NCI-H187 (cell line): ENCODE data around the gene CAMK1D.

Experiments used
- DNase-seq, 2 experiments: peaks; one replicate each; lab custom pipeline; 2025; lab: John Stamatoyannopoulos, UW

The CAMK1D gene

DNA sequence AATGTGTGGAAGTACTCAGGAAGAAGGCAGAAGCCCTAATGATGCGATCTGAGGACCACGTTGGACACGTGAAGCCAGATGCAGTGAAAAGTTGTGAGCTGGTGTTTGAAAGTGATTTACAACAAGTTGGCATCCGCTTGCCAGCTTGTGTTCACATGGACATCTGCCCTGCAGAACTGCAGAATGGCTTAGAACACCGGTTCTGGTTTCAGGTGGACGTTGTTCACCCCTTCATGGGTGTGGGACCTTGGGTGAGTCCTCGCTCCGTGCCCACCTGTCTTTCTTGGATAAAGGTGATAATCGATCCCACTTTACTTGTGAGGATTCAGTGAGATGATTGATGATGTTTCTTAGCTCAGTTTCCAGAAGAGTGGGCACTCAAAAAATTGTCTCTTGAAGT, 53.8 kb downstream of the CAMK1D start:
- DNase-seq, result no peak

DNA sequence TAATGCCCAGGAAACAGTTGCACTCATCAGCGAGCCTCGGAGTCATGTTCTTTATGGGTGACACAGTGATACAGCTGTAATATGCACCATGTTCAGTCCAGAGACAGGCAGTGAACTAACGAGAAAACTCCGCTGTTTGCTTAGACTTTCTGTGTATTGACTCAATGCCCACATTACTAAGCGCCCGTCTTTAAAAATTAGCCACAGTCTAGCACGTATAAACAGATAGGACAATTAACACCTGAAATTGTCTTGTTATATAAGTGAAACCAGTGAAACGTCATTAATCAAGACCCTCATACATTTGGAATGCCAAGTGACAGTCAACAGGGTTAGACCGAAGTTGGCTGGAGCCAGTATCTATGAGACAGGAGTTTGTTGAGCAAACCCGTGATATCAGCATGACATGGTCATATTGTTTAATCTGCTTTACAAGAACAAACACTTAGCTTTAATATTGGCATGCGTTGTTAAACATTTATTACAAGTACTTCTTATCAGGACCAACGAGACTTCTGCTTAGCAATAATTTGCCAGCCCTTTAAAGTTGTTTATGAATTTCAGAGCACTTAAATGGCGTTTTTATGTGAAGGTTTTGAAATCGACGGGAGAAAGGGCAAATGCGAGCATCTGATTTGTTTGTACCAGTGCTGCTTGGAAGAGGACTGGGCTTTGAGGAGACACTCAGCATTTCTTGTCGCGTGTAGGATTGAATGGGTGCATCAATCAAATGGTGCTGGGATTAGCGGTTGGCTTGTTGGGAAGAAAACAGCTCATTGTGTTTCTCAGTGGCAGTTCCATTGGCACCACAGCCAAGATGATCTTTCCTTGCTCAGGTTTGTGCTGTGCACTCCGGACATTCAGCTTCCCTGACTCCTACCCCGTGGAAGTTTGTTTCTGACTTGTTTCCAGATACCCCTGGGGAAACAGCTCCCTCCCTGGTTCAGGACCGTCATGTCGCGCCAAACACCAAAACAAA, 56.3 kb downstream of the CAMK1D start:
- DNase-seq, result no peak

DNA sequence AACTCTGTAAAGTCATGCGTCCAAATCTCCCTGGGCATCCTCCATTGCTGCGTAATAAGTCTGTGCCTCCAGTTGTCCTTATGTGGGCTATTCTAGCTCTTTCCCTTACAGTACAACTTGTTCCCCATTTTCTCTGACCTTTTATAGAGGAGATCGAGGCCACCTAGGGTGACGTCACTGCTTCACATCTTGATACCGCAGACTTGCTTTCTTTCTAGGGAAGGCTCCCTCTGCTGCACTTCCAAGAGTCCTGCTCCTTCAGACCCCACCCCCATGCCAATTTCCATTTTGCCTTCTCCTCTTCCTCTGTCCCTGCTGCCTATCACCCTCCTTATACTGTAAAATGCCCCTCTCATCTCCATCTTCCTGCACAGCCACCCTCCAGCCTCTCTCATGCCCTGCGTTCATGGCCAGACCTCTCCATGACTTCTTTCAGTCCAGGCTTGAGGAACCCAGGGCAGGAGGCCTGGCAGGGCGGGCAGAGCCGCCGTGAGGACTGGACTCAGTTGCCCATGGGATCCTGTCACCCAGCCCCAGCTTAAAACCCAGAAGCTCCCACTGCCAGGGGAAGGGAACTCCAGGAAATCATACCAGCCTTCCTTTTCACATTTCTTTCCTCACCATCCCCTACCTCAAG, 57.5 kb downstream of the CAMK1D start:
- no peak for DNase-seq

DNA sequence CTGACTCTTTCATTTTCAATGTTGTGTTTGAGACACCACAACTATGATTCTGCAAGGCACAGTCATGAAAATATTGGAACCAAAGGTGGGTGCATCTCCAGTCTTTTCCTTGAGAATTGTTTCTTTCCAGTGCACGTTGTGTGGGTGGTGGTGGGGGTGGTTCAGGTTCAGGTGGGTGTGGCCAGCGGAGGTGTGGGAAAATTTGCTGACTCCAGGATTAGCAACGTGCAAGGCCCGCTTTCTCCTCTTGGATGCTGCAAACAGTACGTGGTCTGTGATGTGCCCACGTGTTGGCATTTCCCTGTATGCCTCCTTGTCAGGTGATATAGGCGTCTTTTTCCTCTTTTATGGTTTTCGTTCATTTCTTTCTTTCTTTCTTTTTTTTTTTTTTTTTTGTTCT, 59.1 kb downstream of the CAMK1D start:
- no peak for DNase-seq

DNA sequence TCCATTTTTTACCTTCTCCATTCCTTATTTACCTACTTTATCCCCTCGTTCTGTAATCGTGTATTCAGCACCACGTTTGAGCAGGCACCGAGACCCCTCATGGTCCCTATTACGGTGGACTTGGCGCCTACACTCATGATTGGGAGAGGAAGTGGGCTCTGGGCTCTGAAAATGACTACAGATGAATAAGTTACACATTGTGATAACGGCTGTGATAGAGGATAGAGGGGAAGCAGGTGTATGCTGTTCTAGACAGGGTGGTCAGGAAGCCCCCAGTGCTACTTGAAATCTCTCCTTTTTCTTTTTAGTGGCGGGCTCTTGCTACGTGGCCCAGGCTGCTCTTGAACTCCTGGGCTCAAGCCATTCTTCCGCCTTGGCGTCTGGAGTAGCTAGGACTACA, 59.8 kb downstream of the CAMK1D start:
- no peak for DNase-seq

DNA sequence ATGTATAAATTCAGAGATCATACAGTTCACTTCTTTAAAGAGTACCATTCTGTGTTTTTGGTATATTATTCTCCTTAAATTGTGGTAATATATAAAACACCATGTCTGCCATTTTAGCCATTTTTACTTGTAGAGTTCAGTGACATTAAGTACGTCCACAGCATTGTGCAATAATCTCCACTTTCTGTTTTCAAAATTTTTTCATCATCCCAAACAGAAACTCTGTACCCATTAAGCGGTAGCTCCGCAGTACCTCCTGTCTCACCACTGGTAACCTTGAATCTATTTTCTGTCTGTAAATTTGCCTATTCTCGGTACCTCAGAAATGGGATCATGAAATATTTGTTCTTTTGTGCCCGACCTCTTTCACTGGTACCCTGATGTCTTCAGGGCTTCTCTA, 60.3 kb downstream of the CAMK1D start:
- no peak for DNase-seq

DNA sequence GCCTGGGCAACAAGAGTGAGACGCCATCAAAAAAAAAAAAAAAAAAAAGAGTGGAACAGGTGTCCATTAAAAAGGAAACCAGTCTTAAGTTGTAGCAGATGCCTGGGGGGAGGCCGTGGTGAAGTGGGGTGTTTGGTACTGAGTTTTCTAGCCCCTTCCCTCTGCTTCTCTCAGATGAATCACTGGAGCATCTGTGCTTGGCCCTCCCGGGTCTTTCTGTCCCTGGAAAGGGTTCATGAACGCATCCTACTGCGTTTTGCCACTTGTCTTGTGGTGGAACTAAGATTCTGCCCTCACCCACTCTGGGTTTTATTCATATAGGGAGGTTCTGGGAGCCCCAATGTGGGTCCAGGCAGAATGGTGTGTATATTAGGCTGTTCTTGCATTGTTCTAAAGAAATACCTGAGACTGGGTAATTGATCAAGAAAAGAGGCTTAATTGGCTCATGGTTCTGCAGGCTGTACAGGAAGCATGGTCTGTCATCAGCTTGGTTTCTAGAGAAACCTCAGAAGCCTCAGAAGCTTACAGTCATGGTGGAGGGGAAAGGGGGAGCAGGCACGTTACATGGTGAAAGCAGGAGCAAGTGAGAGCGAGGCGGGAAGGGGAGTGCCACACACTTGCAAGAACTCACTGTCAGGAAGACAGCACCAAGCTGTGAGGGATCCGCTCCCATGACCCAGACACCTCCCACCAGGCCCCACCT, 63.5 kb downstream of the CAMK1D start:
- DNase-seq, result no peak

DNA sequence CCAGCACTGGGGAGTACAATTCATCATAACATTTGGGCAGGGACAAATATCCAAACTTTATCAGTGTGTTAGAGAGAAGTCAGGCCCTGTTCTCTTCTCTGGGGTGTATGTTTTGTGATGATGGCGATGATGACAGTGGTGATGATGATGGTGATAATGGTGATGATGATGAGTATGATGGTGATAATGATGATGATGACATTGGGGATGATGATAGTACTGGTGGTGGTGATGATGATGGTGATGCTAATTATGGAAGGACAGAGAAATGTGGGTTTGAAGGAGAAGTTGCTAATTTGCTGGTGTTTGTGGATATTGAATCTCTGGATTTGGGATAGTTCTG, 64.0 kb downstream of the CAMK1D start:
- DNase-seq, result no peak

DNA sequence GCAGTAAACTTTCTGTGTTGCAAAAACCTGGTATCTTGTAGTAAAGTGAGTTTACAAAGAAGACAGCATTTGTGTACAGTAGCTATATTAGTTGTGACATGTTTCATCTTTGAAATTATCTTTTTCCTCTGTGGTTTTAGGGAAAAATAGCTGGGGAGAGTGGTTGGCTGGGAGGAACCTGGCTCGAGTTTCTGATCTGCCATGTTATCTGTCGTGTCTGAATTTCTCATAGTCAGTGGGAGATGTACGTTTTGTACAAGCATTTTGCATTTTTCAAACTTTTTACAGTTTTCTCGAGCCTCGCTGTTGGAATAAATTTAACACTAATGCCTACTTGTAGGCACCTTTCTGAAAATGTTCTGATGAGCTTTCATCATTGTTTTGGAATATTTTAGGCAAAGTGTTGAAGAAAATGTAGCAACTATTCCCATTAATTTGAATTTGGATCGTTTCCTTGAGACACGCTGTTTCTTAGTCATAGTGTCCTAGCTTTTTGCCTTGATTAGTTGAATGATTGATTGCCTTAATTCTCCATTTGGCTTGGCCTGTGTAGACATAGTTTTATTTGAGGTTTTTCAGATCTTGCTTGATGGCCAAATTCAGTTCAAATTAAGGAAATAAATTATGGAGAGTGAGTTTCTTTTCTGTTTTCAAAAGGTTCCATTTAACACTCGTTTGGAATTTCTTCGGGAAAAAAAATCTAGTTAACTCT, 65.1 kb downstream of the CAMK1D start:
- DNase-seq, result no peak

DNA sequence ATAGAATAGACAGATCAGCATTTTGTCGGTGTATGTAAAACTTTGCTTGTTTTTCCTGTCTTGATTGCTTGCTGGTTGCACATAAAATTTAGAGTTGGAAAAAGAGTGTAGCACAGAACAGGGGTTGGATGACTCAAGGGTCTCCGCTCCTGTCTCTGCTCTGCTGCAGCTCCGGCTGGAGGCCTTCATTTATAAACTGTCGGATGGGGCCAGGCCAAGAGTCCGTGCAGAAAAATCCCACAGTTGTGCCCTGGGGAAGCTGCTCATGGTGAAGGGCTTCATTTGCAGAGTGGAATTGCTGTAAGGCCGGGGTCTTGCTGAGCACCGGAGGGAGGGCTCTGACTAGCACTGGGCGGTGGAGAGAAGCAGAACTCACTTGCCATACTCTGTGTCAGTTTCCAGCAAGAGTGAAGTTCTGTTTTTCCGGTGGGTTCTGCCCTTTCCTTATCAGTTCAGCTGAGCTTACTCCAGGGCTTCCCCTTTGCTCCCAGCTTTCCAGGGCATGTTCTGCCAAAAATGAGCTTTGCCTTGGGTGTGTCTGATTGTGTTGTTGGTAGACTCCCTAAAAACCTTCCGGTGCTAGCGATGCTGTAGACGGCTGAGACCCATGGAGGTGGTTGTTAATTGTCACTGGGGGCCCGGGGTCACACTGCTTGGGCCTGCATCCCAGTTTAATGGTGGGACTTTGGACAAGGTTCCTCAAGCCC, 67.2 kb downstream of the CAMK1D start:
- no peak for DNase-seq

DNA sequence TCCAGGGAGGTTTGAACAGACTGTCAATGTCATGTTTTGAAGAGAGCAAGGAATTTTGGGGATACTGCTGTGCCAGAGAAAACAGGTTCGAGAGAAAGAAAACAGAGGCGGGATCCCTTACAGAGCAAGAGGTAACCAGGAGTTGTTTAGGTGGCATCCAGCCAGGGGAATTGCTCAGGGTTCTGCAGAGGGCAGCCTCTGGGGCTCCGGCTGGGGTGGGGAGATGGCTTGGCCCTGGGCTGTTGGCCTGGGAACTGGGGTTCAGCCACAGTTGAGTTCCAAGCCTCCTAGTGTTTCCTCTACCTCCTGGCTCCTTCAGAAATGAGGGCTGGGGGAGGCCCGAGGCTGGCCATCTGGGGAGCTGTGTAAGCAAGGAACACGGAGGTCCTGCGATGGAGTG, 68.0 kb downstream of the CAMK1D start:
- no peak for DNase-seq

DNA sequence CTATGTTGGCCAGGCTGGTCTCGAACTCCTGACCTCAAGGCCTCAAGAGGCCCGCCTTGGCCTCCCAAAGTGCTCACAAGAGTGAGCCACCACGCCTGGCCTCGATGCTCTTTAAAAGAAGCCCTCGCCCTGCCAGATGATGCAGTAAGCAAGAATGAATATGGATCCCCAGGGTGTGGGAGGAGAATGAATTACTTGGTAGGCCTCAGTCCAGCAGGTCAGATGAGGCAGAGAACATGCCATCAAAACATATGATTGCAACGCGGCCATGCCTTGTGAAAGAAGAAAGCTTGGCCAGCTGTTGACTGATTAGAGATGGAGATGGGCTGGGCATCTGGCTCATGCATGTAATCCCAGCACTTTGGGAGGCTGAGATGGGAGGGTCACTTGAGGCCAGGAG, 68.7 kb downstream of the CAMK1D start:
- no peak for DNase-seq

DNA sequence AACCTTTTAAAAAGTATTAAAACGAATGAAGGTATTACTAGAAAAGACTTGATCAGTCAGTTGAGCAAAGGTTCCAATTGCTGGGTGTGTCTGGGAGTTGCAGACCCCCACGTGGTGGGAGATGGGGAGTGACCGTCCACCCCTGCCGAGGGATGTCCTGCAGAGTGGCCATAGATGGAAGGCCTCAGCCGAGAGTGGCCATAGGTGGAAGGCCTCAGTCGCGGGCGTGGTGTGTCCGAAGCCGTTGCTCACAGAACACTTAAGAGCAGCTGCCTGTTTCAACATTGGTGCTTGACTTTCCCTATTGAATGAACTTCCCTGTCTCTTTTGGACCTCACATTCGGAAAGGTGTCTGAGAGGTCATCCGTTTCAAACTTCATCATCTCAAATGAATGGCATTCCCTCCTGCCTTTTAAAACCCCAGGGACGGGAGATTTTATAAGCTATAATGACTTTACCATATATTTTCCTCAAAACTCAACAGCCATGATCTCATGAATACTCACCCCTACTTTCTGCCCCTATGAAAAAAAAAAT, 69.4 kb downstream of the CAMK1D start:
- DNase-seq, result no peak

DNA sequence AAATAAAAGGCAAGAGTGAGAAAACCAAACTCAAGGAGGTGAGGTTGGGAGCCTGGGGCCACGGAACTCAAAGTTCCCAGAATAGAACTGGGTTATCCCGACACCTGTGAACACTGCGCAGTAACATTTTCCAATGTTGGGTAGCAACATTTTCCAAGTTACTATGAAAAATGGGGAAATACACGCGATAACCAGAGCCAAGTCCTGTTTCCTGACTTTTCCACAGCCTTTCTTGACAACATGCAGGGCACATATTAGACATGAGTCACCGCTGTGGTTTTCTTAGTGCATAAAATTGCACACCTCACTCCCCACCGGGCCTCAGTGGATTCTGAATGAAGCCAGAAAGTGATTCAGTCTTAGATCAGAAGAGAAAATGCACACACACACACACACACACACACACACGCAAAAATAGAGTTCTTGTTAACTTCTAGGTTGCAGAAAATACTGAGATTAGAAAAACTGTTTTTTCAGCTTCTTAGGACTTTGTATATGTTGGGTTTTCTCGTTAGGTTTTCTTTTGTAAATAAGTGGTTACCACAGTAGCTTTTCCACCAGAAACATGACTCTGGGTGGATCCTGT, 70.0 kb downstream of the CAMK1D start:
- DNase-seq, result no peak

DNA sequence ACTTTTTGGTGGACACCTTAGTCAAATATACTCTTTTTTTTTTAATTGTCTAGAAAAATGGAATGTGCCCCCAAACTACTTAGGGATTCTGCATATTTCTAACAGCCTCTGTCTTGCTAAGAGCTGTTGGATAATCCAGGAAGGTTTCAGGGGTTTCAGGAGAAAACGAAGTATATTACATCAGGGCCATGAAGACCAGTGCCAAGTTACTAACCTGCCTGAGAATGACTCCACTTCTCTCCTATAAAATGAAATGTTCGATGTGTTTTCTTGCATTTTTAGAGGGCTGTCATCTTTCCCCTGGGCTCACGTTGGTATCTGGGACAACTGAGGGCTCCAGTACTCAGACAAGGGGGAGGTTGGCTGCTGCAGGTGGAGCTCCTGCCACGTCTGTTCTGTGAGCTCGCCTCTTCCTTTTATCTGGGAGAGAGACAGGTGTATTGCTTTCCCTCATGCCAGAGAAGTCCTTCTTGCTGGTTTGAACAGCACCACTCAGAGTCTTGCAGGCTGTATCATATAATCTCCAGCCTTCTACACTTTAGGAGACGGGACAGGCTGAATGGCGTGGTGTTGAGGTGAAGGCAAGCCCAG, 71.3 kb downstream of the CAMK1D start:
- no peak for DNase-seq

DNA sequence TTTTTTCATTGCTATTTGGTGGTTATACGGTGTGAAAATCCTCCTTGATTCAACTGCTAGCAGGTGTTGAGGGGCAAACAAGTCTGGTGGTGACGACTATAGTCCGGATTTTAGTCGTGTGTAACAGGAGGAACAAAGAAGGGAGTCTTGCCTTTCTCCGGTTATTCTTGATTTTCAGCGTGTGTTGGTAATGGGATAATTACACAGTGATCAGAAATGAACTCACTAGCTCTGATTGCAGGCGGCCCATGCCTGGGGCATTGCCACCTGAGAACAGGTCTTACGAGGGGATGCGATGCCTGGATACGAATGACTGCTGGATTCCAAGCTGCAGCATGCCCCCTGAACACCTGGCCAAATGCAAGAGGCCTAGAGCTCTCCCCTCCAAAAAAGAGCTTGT, 72.8 kb downstream of the CAMK1D start:
- DNase-seq, result no peak

DNA sequence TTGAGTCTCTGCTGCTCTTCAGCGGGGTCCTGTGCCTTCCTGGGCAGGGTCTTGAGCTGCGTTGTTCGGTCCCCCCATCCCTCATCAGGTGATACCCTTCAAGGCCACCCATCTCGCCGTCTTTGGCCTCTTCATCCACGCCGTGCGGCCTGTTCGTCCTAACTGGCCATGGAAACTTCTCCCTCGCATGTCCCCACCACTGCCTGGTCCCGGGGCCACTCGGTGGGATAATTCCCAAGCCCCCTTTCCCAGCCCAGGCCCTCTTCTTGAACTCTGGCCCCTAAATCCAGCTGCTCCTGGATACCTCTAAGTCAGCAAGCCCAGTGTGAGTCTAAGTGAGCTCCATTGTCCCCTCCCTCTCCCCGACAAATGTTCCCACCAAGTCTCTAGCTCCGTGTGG, 74.5 kb downstream of the CAMK1D start:
- DNase-seq, result no peak

DNA sequence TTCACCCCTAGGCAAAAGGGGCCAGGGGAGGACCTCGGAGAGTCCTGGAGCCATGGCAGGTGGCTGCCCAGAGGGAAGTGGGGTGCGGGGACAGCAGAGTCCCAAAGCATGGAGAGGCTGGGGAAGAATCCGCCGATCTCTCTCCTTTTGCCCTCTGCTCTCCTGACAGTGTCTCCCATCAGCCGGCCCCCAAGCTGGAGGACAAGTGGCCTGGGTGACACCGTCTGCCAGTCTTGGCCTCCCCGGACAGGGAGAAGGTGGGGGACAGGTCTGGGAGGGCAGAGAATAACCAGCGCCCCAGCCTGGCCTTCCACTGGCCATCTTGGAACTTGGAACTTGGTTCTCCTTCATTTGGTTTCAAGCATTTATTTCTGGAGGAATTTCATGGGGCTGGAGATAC, 77.9 kb downstream of the CAMK1D start:
- DNase-seq, result no peak

DNA sequence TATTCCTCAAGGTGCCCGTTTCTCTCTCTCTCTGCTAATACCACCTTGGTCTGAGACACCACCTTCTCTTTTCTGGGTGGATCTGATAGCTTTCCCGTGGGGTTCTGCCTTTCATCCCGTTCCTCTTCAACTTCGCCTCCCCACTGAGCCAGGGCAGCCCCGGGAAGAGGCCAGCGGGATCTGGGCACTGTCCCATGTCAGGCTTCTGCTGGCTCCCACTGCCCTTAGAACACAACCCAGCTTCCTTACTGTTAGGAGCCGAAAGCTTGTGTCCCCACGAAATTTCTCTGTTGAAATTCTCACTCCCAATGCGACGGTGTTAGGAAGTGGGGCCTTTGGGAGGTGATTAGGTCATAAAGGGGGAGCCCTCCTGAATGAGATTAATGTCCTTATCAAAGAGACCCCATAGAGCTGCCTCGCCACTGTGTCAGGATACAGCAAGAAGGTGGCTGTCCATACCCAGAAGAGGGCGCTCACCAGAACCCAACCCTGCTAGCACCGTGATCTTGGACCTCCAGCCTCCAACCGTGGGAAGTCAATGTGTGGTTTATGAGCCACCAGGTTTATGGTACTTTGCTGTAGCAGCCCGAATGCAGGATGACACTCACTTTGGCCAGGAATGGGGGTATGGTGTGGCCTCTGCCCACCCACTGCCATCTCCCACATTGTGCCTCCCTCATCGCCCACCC, 79.2 kb downstream of the CAMK1D start:
- no peak for DNase-seq

DNA sequence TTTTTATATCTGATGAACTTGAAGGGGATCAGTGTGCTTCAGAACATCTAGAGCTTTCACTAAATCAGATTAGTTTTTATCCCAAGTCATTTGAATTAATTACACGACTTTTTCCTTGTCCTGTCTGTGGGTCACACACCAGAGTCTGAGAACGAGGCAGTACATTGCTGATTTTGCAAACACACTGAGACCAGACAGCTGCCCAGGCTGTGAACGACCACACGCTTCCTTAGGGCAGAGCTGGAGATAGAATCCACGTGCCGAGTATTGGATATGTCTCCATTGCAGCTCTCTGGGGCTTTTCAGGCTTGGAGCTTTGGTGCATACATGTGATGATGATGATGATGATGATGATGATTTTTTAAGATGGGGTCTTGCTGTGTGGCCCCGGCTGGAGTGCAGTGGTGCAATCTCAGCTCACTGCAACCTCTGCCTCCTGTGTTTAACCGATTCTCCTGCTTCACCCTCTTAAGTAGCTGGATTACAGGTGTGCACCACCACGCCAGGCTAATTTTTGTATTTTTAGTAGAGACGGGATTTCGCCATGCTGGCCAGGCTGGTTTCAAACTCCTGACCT, 81.1 kb downstream of the CAMK1D start:
- DNase-seq, result no peak
